NT2/D1 (cell line): ENCODE results near the gene POLR3A.

ENCODE experiments used
- DNase-seq: peaks from one replicate; pipeline ENCODE4 v3.0.0-alpha.2; 2011; ENCODE audit warnings: low read depth, low spot score
- H3K27me3 ChIP-seq: 2 replicates; pipeline ENCODE4 v1.6.0; 2011; ENCODE audit warnings: mild to moderate bottlenecking; ENCODE audit not compliant: insufficient read length, insufficient read depth
- H3K36me3 ChIP-seq: 2 replicates; pipeline ENCODE4 v1.6.1; 2011; ENCODE audit warnings: mild to moderate bottlenecking, low read length, mixed read lengths; ENCODE audit not compliant: insufficient read depth, insufficient read length
- H3K4me1 ChIP-seq: 2 replicates; pipeline ENCODE4 v1.5.1; 2011; ENCODE audit not compliant: insufficient read depth, insufficient read length
- H3K4me3 ChIP-seq: 2 replicates; pipeline ENCODE4 v1.5.1; 2011; ENCODE audit warnings: low read depth; ENCODE audit not compliant: insufficient read length
- H3K9ac ChIP-seq: 2 replicates; pipeline ENCODE4 v1.6.0; 2011; ENCODE audit warnings: low read depth; ENCODE audit not compliant: insufficient read length
- H3K9me3 ChIP-seq: 2 replicates; pipeline ENCODE4 v1.5.1; 2011; ENCODE audit warnings: mild to moderate bottlenecking, low read length; ENCODE audit not compliant: insufficient read depth
- SUZ12 ChIP-seq: IDR thresholded peaks from 2 replicates; pipeline ENCODE4 v1.6.1; 2011; ENCODE audit not compliant: insufficient read length, insufficient read depth; ENCODE audit errors: extremely low read depth
- YY1 ChIP-seq: IDR thresholded peaks from 2 replicates; pipeline ENCODE4 v1.6.1; 2011; ENCODE audit not compliant: insufficient read length, insufficient read depth
- ZNF274 ChIP-seq: IDR thresholded peaks from 2 replicates; pipeline ENCODE4 v1.6.1; 2011; ENCODE audit warnings: mild to moderate bottlenecking, low read depth, low read length

POLR3A gene

GRCh38 chr10:78028438-78029268 lies 662 bp downstream of the POLR3A start:
- DNase-seq, result no peak
- peaks cover 42% of the 10 kb centered on the region for H3K36me3 ChIP-seq
- TF ChIP-seq ZNF274 (no peak), YY1 (no peak), SUZ12 (no peak)
- peak overlapping the region; percentile 89 for H3K4me3 ChIP-seq
- H3K27me3 ChIP-seq, result no peaks in the 10 kb centered on the region
- peak overlapping the region; percentile 88 for H3K9ac ChIP-seq
- H3K4me1 ChIP-seq, result peaks cover 2% of the 10 kb centered on the region
- no peaks in the 10 kb centered on the region for H3K9me3 ChIP-seq

- Histone ChIP-seq H3K4me1 (peaks cover 2% of the 10 kb centered on the region), H3K27me3 (no peaks in the 10 kb centered on the region), H3K36me3 (peaks cover 70% of the 10 kb centered on the region), H3K9ac (no peak overlapping the region), H3K4me3 (no peak overlapping the region), H3K9me3 (no peaks in the 10 kb centered on the region)
- no peak for TF ChIP-seq SUZ12
- TF ChIP-seq YY1, result no peak
- no peak for TF ChIP-seq ZNF274
- DNase-seq, result no peak
These were observed 3.5 kb downstream of the POLR3A start for GRCh38 chr10:78025685-78026364.

GRCh38 chr10:78023741-78024140 lies 5.6 kb downstream of the POLR3A start:
- Histone ChIP-seq H3K27me3 (no peaks in the 10 kb centered on the region), H3K4me3 (no peak overlapping the region), H3K9me3 (no peaks in the 10 kb centered on the region), H3K9ac (no peak overlapping the region), H3K4me1 (peaks cover 2% of the 10 kb centered on the region), H3K36me3 (peaks cover 83% of the 10 kb centered on the region)
- no peak for TF ChIP-seq SUZ12
- TF ChIP-seq YY1, result no peak
- no peak for TF ChIP-seq ZNF274
- DNase-seq, result no peak

GRCh38 chr10:78021201-78021600 lies 8.1 kb downstream of the POLR3A start:
- no peak for DNase-seq
- H3K9me3 ChIP-seq, result no peaks in the 10 kb centered on the region
- TF ChIP-seq YY1, result no peak
- TF ChIP-seq SUZ12, result no peak
- TF ChIP-seq ZNF274, result no peak
- H3K36me3 ChIP-seq, result peaks cover 92% of the 10 kb centered on the region
- H3K4me3 ChIP-seq, result no peak overlapping the region
- H3K9ac ChIP-seq, result no peak overlapping the region
- H3K27me3 ChIP-seq, result no peaks in the 10 kb centered on the region
- H3K4me1 ChIP-seq, result no peaks in the 10 kb centered on the region

GRCh38 chr10:78019264-78019663 lies 10.1 kb downstream of the POLR3A start:
- no peak for DNase-seq
- Histone ChIP-seq H3K4me1 (no peaks in the 10 kb centered on the region), H3K36me3 (peaks cover 86% of the 10 kb centered on the region), H3K9ac (no peak overlapping the region), H3K27me3 (no peaks in the 10 kb centered on the region), H3K4me3 (no peak overlapping the region), H3K9me3 (no peaks in the 10 kb centered on the region)
- no peak for TF ChIP-seq YY1
- TF ChIP-seq ZNF274, result no peak
- no peak for TF ChIP-seq SUZ12

- Histone ChIP-seq H3K9me3 (no peaks in the 10 kb centered on the region), H3K9ac (no peak overlapping the region), H3K4me3 (no peak overlapping the region), H3K27me3 (no peaks in the 10 kb centered on the region), H3K36me3 (peaks cover 84% of the 10 kb centered on the region), H3K4me1 (no peaks in the 10 kb centered on the region)
- no peak for DNase-seq
- no peak for TF ChIP-seq ZNF274
- no peak for TF ChIP-seq YY1
- TF ChIP-seq SUZ12, result no peak
These were observed 11.5 kb downstream of the POLR3A start for GRCh38 chr10:78017856-78018255.

- H3K9me3 ChIP-seq, result no peaks in the 10 kb centered on the region
- no peak overlapping the region for H3K4me3 ChIP-seq
- H3K9ac ChIP-seq, result no peak overlapping the region
- no peaks in the 10 kb centered on the region for H3K4me1 ChIP-seq
- H3K27me3 ChIP-seq, result no peaks in the 10 kb centered on the region
- no peak for TF ChIP-seq YY1
- no peak for TF ChIP-seq SUZ12
- no peak for TF ChIP-seq ZNF274
- peaks cover 82% of the 10 kb centered on the region for H3K36me3 ChIP-seq
- DNase-seq, result no peak
These were observed 13.8 kb downstream of the POLR3A start for GRCh38 chr10:78015546-78015945.
